Measurements from ENCODE around the gene TPMT.
"Not testable (repeated sequence)": the region's sequence is repeated elsewhere in the genome, so short reads cannot be mapped to it uniquely, and the experiment has no call there.

Gene TPMT

DNA sequence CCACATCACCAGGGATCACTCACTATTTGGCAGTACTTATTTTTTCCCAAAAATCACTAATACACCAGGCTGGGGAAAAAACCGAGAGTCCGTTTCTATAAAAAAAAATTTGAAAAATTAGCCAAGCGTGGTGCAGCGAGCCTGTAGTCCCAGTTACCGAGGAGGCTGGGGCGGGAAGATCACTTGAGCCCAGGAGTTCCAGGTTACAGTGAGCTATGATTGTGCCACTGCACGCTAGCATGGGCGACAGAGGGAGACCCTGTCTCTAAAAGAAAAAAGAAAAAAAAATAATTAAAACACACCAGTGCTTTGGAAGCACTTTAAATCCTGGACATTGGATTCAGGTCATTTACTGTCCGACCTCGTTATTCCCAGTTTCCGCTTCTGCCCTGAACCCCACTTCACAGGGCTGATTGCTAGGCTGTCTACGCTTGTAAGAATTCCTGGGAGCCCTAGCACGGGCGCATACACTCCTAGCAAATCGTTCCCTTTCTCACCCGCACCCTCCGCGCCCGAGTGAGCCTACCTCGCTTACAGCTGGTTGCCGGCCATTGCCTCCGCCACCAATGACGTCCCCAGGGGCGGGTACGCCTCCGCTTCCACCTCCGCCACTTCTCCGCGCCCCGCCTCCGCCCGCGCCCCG is at the start of gene TPMT:
TSS of gene TPMT (minus strand) at position 571 of the 643 bp plus-strand sequence. CDS start 5,950 bp downstream, outside the sequence.
- no peak for FAIRE-seq
- no peak for DNase-seq (ENCODE audit: insufficient read length, low spot score)

DNA sequence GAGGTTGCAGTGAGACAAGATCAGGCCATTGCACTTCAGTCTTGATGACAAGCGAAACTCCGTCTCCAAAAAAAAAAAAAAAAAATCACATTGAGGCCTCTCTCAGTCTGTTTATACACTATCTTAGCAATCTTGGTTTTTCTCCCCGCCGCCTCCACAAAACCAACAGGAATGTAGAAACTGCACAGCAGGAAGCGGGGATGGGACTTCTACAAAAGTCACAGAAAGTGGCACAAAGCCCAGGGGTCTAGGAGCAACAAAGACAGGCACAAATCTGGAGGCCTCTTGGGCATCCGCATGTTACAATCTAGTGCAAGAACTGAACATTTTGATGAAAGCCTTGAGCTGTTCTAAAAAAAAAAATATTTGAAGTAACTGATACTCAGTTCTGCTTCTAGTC is 48.9 kb upstream of the TPMT start:
- FAIRE-seq (no peak), DNase-seq (ENCODE audit: insufficient read length, low spot score) (no peak)

DNA sequence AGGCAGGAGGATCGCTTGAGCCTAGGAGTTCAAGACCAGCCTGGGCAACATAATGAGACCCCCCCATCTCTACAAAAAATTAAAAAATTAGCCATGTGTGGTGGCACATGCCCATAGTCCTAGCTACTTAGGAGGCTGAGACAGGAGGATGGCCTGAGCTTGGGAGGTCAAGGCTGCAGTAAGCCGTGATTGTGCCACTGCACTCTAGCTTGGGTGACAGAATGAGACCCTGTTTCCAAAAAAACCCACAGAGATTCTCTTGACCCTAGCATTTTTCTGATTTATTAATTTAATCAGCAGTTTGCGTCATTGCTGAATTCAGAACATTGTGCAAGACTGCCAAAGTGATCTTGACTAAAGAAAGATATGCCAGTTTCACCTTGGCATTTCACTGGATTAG is 37.1 kb upstream of the TPMT start:
- DNase-seq (ENCODE audit: insufficient read length, low spot score) (no peak), FAIRE-seq (no peak)

DNA sequence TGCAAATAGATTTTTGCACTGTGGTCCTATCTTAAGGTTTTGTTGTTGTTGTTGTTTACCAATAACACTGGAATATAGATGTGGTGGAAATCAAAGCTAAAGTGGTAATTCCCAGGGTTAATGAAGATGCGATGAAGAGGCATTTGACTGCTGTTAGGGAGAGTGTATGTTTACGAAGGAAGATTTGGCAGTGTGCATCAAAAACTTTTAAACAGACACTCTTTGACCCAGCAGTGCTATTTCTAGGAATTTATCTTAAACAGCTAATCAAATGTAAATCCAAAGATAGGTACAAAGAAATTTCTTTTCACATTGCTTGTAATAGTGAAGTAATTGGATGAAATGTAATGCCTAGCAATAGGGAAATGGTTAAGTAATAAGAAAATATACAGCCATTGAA is 34.3 kb upstream of the TPMT start:
- DNase-seq (ENCODE audit: insufficient read length, low spot score), result no peak
- FAIRE-seq, result no peak

DNA sequence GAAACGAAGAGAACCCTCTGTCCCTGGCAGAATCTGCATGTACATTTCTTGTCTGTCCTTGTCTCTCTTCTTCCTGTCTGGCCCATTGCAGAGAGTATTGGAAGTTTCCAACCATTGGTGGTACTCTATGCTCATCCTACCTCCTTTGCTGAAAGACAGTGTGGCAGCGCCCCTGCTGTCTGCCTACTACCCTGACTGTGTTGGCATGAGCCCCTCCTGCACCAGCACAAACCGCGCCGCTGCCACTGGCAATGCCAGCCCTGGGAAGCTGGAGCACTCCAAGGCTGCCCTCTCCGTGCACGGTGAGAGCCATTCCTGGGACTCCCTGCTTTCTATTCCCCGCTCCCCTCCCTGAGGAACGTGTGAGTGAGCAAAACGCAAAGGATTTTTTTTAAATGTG is 32.8 kb upstream of the TPMT start:
- no peak for FAIRE-seq
- no peak for DNase-seq (ENCODE audit: insufficient read length, low spot score)

DNA sequence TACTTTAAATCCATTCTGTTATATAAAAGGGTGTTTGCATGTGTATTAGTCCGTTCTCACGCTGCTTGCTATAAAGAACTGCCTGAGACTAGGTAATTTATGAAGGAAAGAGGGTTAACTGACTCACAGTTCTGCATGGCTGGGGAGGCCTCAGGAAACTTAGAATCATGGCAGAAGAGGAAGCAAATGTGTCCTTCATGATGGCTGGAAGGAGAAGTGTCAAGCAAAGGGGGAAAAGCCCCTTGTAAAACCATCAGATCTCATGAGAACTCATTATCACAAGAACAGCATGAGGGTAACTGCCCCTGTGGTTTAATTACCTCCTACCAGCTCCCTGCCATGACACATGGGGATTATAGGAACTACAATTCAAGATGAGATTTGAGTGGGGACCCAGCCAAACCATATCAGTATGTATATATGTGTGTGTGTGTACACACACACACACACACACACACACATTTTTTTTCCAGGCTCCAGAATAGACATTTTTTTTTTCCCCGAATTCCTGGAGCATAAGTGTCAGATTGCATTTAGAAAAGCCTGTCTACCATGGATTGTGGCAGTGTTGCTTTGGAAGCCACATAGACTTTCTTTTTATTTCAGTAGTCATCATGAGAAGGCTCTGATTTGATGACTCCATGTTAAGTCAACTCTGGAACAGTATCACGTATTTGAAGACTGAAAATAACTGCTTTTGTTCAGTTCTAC is 31.8 kb upstream of the TPMT start:
- DNase-seq (ENCODE audit: insufficient read length, low spot score), result no peak
- peak; percentile 26 for FAIRE-seq

DNA sequence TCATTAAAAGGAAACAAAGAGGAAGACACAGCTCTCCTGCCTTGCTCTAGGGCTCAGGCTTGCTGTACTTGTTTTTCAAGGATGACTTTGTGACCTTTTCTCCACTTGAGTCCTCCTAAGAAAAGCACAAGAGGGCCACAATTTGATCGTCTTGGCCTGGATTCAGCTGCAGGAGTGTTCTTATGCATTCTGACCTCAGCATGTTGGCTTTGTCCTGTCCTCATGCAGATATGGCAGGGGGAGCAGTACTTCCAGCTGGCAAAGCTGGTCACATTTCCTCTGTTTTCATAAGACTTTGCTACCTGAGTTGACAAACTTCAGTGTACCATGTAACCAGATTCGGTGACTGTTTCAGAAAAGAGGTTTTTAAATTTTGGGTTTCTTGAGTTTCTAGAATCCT is 31.2 kb upstream of the TPMT start:
- no peak for FAIRE-seq
- DNase-seq (ENCODE audit: insufficient read length, low spot score), result no peak

DNA sequence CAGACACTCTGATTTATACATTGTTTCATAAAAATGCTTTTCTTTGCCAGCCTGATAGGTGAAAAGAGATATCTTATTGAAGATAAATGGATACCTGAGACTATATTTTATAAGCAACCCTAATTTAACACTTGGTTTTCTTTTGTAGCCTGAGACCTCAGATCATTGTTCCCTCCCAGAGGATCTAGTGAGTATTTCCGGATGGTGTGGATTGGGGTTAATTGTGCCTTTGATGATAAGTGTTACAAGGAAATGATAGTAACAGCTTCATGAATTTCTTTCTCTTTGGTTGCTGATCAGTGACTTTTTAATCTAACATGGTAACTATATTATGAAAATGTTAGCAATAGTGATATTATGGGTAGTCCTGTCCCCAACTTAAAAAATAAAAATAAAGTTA is 30.7 kb upstream of the TPMT start:
- no peak for FAIRE-seq
- DNase-seq (ENCODE audit: insufficient read length, low spot score), result no peak

DNA sequence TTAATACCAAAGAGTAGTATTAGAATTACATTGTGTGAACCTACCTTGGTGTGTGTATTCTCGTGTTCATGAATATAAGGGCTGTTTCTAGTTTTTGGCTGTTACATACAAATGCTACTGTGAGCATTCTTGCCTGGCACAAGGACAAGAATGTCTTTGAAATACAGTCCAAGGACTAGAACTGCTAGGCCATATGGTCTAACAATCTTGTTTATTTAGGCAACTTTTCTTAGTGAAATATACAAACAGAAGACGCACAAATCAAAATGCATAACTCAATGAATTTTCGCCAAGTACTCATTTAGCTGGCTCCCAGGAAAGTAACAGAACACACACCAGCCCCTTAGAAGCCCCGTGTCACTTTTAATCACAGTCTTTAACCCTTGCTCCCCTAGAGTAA is 28.9 kb upstream of the TPMT start:
- no peak for DNase-seq (ENCODE audit: insufficient read length, low spot score)
- FAIRE-seq, result no peak

DNA sequence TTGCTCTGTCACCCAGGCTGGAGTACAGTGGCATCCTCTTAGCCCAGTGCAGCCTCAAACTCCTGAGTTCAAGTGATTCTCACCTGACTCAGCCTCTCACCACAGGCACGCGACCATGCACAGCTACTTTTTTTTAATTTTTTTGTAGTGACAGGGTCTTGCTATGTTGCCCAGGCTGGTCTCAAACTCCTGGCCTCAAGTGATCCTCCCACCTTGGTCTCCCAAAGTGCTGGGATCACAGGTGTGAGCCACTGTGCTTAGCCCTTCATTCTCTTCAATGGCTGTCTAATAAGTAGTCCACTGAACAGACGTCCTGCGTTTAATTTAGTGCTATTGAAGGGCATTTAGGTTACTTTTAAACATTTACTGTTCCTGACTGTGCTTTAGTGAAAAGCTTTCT is 27.7 kb upstream of the TPMT start:
- DNase-seq (ENCODE audit: insufficient read length, low spot score) (no peak), FAIRE-seq (no peak)

DNA sequence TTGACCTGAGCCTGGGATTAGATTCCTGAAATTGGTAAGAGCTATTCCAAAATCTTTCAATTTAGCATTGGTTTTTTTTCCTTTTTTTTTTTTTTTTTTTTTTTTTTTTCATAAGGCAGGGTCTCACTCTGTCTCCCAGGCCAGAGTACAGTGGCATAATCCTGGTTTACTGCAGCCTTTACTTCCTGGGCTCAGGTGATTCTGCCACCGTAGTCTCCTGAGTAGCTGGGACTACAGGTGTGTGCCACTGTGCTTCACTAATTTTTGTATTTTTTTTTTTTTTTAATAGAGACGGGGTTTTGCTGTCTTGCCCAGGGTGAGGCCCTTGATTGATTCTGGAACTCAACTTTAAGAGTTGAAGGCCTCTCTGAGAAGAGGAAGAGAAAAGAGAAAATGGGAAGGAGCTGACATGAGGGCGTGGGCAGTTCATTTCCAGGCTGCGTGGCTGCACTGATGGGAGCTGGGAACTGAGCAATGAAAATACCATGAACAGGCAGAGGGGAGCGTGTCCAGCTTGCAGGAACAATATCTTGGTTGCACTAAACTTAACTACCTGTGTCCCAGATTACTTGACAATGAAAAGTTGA is 25.0 kb upstream of the TPMT start:
- FAIRE-seq (no peak), DNase-seq (ENCODE audit: insufficient read length, low spot score) (no peak)

DNA sequence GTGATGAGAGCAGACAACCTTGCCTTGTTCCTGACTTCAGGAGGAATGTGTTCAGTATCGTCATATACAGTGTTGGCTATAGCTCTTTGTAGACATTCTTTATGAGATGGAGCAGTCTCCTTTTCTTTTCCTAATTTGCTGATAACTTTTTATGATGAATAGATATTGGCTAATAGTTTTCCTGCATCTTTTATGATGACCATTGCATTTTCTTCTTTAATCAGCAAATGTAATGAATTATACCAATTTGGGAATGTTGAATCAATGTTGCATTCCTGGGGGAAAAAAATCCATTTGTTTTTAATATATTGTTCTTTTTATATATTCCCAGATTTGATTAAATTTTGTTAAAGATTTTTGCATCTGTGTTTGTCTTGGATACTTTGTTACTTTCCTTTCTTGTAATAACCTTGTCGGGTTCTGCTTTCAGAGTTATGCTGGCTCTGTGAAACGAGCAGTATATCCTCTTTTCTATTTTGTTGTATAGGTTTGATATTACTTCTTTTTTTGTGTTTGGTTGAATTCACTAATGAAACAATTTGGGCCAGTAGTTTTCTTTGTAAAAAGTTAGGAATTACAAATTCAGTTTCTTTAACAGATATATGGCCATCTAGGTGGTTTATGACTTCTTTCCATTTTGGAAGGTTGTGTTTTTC is 24.2 kb upstream of the TPMT start:
- FAIRE-seq, result no peak
- DNase-seq (ENCODE audit: insufficient read length, low spot score), result no peak

DNA sequence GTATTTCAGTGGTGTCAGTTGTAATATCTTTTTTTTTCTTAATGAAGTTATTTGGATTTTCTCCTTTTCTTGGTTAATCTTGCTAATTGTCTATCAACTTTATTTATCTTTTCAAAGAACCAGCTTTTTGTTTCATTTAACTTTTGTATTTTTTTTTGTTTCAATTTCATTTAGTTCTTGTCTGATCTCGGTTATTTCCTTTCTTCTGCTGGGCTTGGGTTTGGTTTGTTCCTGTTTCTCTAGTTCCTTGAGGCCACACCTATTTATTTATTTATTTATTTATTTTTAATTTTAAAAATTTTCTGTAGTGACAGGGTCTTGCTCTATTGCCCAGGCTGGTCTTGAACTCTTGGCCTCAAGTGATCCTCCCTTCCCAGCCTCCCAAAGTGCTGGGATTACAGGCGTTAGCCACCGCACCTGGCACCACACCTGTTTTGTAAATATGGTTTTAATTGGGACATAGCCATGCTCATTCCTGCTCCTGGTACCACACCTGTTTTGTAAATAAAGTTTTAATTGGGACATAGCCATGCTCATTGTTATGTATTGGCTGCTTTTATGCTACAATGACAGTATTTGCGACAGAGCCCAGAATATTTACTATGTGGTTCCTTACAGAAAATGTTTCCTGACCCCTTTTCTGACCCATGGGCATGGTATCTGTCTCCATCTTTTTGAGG is 22.5 kb upstream of the TPMT start:
- no peak for DNase-seq (ENCODE audit: insufficient read length, low spot score)
- FAIRE-seq, result no peak

DNA sequence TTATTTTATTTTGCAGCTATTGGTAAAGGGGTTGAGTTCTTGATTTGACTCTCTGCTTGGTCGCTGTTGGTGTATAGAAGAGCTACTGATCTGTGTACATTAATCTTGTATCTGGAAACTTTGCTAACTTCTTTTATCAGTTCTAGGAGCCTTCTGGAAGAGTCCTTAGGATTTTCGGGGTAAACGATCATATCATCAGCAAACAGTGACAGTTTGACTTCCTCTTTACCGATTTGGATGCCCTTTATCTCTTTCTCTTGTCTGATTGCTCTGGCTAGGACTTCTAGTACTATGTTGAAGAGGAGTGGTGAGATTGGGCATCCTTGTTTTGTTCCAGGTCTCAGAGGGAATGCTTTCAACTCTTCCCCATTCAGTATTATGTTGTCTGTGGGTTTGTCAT is 21.3 kb upstream of the TPMT start:
- FAIRE-seq; DNase-seq (ENCODE audit: insufficient read length, low spot score): not testable (repeated sequence)

DNA sequence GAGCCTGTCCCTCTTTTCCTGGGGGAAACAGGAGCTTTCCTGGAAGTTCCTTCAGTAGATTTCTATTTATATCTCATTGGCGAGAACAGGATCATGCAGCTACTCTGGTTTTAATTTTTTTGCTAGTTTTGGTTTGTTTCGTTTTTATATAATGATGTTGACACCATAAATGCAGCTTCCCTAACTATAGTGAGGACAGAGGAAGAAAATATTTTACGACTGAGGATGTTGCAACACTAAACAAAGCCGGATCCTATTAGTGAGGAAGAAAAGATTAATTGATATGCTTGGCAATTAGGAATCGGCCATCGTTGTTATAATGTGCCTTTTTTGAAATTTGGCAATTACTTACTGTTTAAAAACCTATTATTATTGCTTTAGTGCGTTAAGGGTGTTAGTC is 17.0 kb upstream of the TPMT start:
- no peak for FAIRE-seq
- DNase-seq (ENCODE audit: insufficient read length, low spot score), result no peak

DNA sequence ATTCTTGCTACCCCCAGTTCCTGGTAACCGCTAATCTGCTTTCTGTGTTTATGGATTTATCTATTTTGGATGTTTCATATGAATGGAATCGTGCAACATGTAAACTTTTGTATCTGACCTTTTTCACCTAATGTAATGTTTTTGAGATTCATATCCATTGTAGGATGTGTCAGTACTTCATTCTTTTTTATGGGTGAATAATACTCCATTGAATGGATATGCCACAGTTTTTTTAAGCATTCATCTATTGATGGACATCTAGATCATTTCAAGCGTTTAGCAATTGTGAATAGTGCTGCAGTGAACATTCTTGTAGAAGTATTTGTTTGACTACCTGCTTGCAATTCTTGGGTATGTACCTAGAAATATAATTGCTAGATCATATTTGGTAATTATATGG is 13.4 kb upstream of the TPMT start:
- FAIRE-seq (no peak), DNase-seq (ENCODE audit: insufficient read length, low spot score) (no peak)

DNA sequence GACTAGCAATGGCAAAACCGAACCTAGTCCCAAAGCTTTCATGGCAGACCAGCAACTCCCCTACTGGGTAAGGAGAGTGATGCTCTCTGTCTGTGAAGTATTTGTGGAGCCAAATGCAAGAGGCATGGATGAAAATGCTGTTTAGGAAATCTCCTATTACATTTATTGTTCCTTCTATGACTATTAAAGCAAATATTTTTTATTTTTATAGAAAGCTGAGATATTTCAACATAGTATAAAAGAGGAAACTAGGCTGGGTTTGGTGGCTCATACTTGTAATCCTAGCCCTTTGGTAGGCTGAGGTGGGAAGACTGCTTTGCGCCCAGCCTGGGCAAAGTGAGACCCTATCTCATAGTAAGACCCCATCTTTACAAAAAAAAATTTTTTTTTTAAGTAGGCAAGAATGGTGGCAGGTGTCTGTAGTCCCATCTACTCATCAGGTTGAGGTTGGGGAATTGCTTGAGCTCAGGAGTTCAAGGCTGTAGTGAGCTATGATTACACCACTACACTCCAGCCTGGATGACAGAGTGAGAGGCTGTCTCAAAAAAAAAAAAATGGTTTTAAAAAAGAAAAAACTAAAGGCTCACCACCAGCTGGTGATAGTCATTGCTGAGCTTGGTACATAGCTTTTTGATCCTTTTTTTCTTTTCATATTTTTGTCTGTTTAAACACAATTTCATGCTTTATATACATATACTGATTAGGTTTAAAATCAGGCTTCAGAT is 11.6 kb upstream of the TPMT start:
- FAIRE-seq (no peak), DNase-seq (ENCODE audit: insufficient read length, low spot score) (no peak)

DNA sequence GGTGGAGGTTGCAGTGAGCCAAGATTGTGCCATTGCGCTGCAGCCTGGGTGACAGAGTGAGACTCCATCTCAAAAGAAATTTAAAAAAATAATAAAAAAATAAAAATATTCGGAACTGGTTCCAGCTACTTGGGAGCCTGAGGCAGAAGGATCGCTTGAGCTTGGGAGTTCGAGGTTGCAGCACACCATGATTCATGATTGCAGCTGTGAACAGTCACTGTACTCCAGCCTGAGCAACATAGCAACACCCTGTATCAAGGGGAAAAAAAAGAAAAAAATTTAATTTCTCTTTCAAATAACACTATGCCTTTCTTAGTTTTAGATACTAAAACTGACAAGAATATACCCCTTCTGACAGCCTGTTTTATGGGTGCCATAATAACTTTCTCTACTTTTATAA is 10.9 kb upstream of the TPMT start:
- FAIRE-seq, result no peak

DNA sequence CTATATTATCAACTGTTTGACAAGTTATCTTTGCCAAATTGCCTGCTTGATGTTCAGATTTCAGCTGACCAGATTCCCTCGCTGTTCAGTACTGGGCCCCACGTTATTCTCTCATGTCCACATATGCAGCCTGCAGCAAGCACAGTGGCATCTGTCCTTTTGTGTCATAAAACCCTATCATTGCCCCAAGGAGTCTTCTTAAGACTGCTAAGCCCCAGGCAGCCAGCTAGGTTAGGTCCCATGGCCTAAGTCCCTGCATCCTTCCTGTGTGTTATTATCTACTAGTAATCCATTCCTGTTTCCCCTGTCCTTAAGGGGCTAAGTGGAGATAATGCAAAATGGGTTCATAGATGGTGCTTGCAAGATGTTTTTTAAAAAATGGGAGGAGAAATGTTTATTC is 7.5 kb upstream of the TPMT start:
- no peak for FAIRE-seq
- no peak for DNase-seq (ENCODE audit: insufficient read length, low spot score)

More for the DNA sequence above, 10.9 kb upstream of the TPMT start:
- DNase-seq (ENCODE audit: insufficient read length, low spot score), result no peak

DNA sequence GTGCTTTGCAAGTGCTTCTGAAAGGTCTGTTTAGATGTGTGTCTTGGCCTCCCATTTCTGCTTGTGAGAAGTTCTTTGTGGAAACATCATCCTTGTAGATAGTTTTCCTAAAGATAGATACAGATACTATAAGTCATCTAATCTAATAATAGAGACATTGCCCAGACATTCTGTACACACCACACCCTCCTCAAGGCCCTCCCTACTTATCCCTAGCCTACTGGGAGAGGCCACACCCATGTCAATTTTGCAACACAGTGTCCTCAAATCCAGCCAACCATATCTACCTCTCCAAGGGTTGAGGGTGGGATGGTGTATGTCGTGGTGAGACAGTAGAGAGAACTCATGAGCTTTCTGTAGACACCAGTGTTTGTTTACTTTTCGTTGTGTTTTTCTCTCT is 6.6 kb upstream of the TPMT start:
- DNase-seq (ENCODE audit: insufficient read length, low spot score) (no peak), FAIRE-seq (no peak)

DNA sequence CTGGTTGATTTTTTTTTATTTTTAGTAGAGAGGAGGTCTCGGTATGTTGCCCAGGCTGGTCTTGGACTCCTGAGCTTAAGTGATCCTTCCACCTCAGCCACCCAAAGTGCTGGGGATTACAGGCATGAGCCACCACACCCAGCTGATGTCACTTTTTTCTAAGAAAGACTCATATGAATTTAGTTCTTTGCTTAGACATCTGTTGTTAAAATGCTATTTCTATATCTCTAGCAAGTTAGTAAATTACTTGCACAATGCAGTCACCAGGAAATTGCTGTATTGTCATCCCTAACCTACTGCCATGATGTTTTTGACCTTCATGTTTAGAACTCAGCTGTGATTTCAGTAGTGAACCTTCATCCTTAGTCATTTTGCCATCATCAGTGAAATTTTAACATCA is 6.0 kb upstream of the TPMT start:
- DNase-seq (ENCODE audit: insufficient read length, low spot score), result no peak
- no peak for FAIRE-seq

Measured in GM19239 (cell line).